Left lung (tissue), 10 donors: ENCODE measurements around the gene SCNN1B. TPM values are rescaled to one million over a fixed set of nuclear protein-coding genes. Genes with fewer than 3 reads are reported as not detected.
A peak's percentile ranks its signal among the peaks of the same experiment; 100 is the strongest.
"Not testable (repeated sequence)": the region's sequence is repeated elsewhere in the genome, so short reads cannot be mapped to it uniquely, and the experiment has no call there.

ENCODE experiments used
- ATAC-seq: fragments of 200-7000 bp; cut with Tn5 transposase; one replicate; pipeline ENCODE4 v1.9.1; 2020; ENCODE audit warnings: moderate library complexity
- DNase-seq, 4 donors: peaks; one replicate each; pipeline ENCODE4 v3.0.0-alpha.2; 2013 to 2020
- H3K27ac ChIP-seq, 2 donors: fragments of 200-600 bp; sonication (generic) in 1 of 2; one replicate each; pipeline versions ENCODE4 v1.5.0 to v1.8.0; 2020 to 2021
- H3K27me3 ChIP-seq, 2 donors: fragments of 200-600 bp; sonication (generic) in 1 of 2; one replicate each; pipeline versions ENCODE4 v1.5.0 to v1.8.0; 2020 to 2021
- H3K36me3 ChIP-seq, 2 donors: fragments of 200-600 bp; sonication (generic) in 1 of 2; one replicate each; pipeline versions ENCODE4 v1.5.0 to v1.8.0; 2020 to 2021
- H3K4me1 ChIP-seq, 2 donors: fragments of 200-600 bp; one replicate each; pipeline ENCODE4 v1.8.0; 2021
- H3K4me3 ChIP-seq, 2 donors: fragments of 200-600 bp; sonication (generic) in 1 of 2; one replicate each; pipeline versions ENCODE4 v1.5.0 to v1.8.0; 2020 to 2021; ENCODE audit warnings: mild to moderate bottlenecking in 1 of 2
- H3K9me3 ChIP-seq, 2 donors: fragments of 200-600 bp; sonication (generic) in 1 of 2; one replicate each; pipeline versions ENCODE4 v1.5.0 to v1.8.0; 2020 to 2021
- CTCF ChIP-seq, 2 donors: fragments of 200-600 bp; sonication (generic) in 1 of 2; IDR thresholded peaks; one replicate each; pipeline versions ENCODE4 v1.5.0 to v1.8.0; 2021; ENCODE audit warnings: antibody characterized with exemption in 2 of 2
- intact Hi-C, 2 donors: fragments of 100-400 bp; cut with DNase I; formaldehyde crosslinking; loops; one replicate each; pipeline versions ENCODE4 v1.11.2 to v1.14.2; 2022
- polyA plus RNA-seq, 6 donors: library from polyadenylated mRNA; unstranded; fragments of 120-200 nt; gene quantifications; one replicate each; pipeline ENCODE4 v1.2.1, GENCODE V29; 2013; ENCODE audit not compliant: insufficient read length in 6 of 6
- total RNA-seq, 2 donors: library from RNA; stranded (reverse); fragmentation: NEBNext Ultra II Directional; extraction: Animal tissue kit (Norgen Biotek cat#: 25700); gene quantifications; one replicate each; pipeline ENCODE4 v1.2.1, GENCODE V29; 2021
- donor health status: DM: no; HTN: yes; CAD: no.
- donor health status: DM: no; HTN: no; CAD: no.

Gene SCNN1B
- total and polyA plus RNA-seq, 8 donors = 2.4 to 28.6 (median 3.4) TPM

DNA sequence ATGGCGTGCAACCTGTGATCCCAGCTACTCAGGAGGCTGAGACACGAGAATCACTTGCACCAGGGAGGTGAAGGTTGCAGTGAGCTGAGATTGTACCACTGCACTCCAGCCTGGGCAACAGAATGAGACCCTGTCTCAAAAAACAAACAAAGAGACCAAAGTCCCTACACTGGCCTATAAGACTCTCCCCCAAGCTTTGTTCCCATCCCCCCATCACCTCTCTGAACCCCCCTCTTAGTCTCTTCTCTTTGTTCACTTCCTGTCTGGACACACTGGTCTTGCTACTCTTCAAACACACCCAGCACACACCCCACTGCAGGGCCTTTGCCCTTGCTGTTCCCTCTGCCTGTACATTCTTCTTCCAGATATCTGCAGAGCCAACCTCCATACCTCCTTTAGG lies 7.8 kb upstream of the SCNN1B start:
- intact Hi-C loops = no loop called here
- Histone ChIP-seq H3K27ac (no peak overlapping the region), H3K9me3 (no peaks in the 10 kb centered on the region), H3K4me3 (no peak overlapping the region), H3K36me3 (no peaks in the 10 kb centered on the region), H3K27me3 (peaks cover 0 to 8% of the 10 kb centered on the region in 2 donors), H3K4me1 (no peaks in the 10 kb centered on the region)
- DNase-seq (no peak), ATAC-seq (no peak)
- TF ChIP-seq CTCF (IDR thresholded peaks at IDR 0.05) = no peak

- Histone ChIP-seq H3K4me3 (no peak overlapping the region), H3K27me3 (peaks cover 6 to 27% of the 10 kb centered on the region in 2 donors), H3K36me3 (no peaks in the 10 kb centered on the region), H3K27ac (no peak overlapping the region), H3K4me1 (no peaks in the 10 kb centered on the region), H3K9me3 (no peaks in the 10 kb centered on the region)
- DNase-seq (no peak), ATAC-seq (peak; percentile 53)
- intact Hi-C loops = no loop called here
- no peak for TF ChIP-seq CTCF (IDR thresholded peaks at IDR 0.05)
Measured at GRCh38 chr16:23296994-23297393, 5.1 kb upstream of the SCNN1B start.

- no peak for TF ChIP-seq CTCF (IDR thresholded peaks at IDR 0.05)
- intact Hi-C loops = no loop called here
- Histone ChIP-seq H3K9me3 (no peaks in the 10 kb centered on the region), H3K4me3 (no peak overlapping the region), H3K4me1 (no peaks in the 10 kb centered on the region), H3K27ac (no peak overlapping the region), H3K36me3 (no peaks in the 10 kb centered on the region), H3K27me3 (peaks cover 13 to 41% of the 10 kb centered on the region in 2 donors)
- DNase-seq = no peak
- ATAC-seq = no peak
Measured at GRCh38 chr16:23298290-23298915, 3.7 kb upstream of the SCNN1B start.

GRCh38 chr16:23299815-23300214 lies 2.3 kb upstream of the SCNN1B start:
- H3K27ac ChIP-seq, DNase-seq, intact Hi-C loops, H3K4me1 ChIP-seq, H3K36me3 ChIP-seq, ATAC-seq, H3K4me3 ChIP-seq, H3K9me3 ChIP-seq: not testable (repeated sequence)
- H3K27me3 ChIP-seq = peaks cover 13 to 43% of the 10 kb centered on the region in 2 donors

DNA sequence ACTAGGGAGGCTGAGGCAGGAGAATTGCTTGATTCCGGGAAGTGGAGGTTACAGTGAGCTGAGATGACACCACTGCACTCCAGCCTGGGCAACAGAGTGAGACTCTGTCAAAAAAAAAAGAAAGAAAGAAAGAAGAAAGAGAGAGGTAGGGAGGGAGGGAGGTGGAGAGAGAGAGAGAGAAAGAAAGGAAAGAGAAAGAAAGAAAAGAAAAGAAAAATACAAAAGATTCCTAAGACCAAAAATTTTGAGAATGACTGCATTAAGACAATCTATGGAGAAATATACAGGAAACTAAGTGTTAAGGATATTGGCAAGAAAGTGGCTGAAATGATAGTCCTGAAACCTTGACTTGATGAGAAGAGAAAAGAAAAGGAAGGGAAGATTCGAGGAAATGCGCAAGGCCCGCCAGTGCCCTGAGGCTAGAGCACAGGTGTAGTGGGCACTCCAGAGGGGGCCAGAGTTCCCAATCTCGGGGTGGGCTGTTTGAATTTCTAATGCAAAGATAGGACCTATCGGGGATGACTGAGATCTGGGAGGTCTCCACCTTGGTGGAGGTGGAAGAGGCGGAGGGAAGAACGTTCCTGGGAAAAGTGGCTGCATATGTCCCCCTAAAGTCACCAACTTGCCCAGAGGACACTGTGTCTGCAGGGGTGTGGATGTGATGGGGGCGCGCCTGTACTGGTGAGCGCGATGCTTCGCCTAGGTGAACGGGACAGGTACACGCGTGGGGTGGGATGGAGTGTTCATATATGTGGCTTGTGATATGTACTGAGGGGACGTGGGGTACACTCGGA lies 654 bp upstream of the SCNN1B start:
- intact Hi-C loops = no loop called here
- no peaks in the 10 kb centered on the region for H3K9me3 ChIP-seq
- H3K27ac ChIP-seq = no peak overlapping the region
- no peak for TF ChIP-seq CTCF (IDR thresholded peaks at IDR 0.05)
- H3K27me3 ChIP-seq = peaks cover 13 to 36% of the 10 kb centered on the region in 2 donors
- peak overlapping the region; percentile 35 to 43 for H3K4me3 ChIP-seq
- no peak for ATAC-seq
- H3K36me3 ChIP-seq = no peaks in the 10 kb centered on the region
- H3K4me1 ChIP-seq = no peaks in the 10 kb centered on the region
- no peak for DNase-seq
